Coronary artery (tissue), 2 donors: ENCODE data around the gene NIPAL3.

Experiments
- DNase-seq: peaks from one replicate; pipeline ENCODE4 v3.0.0-alpha.2; 2017; ENCODE audit warnings: low spot score
- H3K27ac ChIP-seq, 2 donors: fragments of 200-600 bp; sonication (generic); one replicate each; pipeline ENCODE4 v1.5.1; 2016 to 2019
- H3K4me3 ChIP-seq: fragments of 200-600 bp; sonication (generic); 2 replicates; pipeline ENCODE4 v1.5.1; 2016; ENCODE audit warnings: mild to moderate bottlenecking, moderate library complexity
- TF ChIP-seq, protein P1 (sequence below): fragments of 200-600 bp; sonication (generic); IDR thresholded peaks from one replicate; pipeline ENCODE4 v1.5.1; 2019; ENCODE audit warnings: antibody characterized with exemption

The NIPAL3 gene

DNA sequence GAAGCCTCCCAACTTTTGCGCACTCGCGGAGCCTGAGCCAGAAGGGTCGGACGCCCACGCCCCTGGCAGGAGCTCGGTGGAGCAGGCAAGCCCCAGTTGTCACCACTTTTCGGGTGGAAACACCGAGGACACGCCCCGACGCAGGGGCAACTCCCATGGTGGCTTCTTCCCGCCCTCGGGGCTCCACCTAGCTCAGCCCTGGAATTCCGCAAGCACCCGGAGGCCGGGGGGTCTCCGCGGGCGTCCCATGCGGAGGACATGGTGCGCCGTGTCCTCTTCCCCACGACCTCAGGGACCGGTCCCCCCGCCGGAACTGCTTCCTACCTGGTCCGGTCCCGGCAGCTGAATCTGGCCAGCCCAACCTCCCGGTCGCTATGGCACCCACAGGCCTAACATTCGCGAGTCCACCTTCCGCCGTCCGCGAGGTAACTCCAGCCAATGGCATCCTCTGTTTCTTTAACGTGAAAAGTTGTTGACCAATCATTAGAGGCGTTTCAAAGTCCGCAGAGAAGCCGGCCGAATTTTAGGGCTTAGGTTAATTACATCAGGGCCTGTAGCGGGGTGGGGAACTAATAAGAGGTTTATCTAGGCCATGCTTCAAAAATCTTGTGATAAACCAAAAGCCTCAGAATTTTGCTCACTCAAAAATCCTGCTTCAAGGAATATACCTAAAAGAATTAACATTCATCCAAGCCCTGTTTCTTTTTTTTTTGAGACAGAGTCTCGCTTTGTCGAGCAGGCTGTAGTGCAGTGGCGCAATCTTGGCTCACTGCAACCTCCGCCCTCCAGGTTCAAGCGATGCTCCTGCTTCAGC lies 2.0 kb upstream of the NIPAL3 start, which contains the start of gene STPG1:
Gene STPG1 (minus strand): TSS at position 433 of the 814 bp plus-strand sequence. CDS start 12,394 bp downstream, outside the sequence.
- DNase-seq, result peak; percentile 85
- Histone ChIP-seq H3K27ac (peak within 1 kb of the TSS; percentile 26 to 69), H3K4me3 (peak within 1 kb of the TSS; percentile 91)
- TF ChIP-seq, protein P1, sequence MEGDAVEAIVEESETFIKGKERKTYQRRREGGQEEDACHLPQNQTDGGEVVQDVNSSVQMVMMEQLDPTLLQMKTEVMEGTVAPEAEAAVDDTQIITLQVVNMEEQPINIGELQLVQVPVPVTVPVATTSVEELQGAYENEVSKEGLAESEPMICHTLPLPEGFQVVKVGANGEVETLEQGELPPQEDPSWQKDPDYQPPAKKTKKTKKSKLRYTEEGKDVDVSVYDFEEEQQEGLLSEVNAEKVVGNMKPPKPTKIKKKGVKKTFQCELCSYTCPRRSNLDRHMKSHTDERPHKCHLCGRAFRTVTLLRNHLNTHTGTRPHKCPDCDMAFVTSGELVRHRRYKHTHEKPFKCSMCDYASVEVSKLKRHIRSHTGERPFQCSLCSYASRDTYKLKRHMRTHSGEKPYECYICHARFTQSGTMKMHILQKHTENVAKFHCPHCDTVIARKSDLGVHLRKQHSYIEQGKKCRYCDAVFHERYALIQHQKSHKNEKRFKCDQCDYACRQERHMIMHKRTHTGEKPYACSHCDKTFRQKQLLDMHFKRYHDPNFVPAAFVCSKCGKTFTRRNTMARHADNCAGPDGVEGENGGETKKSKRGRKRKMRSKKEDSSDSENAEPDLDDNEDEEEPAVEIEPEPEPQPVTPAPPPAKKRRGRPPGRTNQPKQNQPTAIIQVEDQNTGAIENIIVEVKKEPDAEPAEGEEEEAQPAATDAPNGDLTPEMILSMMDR, result no peak

- DNase-seq, result no peak
- TF ChIP-seq, protein P1, result no peak
- Histone ChIP-seq H3K27ac (no peak overlapping the region), H3K4me3 (peak overlapping the region; percentile 75)
Observed at GRCh38 chr1:24414775-24415333, 748 bp upstream of the NIPAL3 start.

DNA sequence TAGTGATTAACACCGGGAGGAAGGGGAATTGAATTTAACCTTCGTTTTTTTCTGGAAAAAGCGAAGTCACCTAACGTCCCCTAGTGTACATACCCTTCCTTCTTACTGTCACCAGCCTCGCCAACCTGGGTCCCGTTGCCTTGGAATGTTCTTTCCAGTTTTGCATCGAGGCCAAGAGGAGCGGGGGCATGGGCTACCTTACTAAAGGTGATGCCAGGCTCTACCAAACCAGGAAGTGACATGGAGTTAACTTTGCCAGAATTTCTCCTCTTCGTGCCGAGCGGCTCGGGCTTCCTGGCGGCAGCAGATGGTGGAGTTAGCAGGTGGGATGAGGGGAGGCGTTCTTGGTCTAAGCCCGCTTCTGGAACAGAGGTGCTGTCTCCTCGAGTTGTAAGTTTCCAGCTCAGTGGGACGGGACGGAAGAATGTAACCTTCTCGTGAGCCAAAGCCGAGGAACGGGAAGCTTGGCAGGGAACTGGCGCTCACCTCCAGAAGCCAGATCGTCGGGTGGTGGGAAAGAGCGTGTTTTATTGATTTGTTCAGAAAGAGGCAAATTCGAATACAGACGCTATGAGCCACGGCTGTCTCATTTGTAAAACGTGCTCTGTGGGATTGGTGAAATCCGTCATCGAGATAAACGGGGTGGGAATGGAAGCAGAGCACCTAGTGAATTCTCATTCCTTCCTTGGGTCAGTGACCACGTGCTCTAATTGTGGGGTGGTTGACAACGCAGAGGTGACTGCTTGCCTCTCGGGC lies 486 bp downstream of the NIPAL3 start:
- no peak for DNase-seq
- Histone ChIP-seq H3K4me3 (peak overlapping the region; percentile 75), H3K27ac (no peak overlapping the region)
- TF ChIP-seq, protein P1, result no peak

DNA sequence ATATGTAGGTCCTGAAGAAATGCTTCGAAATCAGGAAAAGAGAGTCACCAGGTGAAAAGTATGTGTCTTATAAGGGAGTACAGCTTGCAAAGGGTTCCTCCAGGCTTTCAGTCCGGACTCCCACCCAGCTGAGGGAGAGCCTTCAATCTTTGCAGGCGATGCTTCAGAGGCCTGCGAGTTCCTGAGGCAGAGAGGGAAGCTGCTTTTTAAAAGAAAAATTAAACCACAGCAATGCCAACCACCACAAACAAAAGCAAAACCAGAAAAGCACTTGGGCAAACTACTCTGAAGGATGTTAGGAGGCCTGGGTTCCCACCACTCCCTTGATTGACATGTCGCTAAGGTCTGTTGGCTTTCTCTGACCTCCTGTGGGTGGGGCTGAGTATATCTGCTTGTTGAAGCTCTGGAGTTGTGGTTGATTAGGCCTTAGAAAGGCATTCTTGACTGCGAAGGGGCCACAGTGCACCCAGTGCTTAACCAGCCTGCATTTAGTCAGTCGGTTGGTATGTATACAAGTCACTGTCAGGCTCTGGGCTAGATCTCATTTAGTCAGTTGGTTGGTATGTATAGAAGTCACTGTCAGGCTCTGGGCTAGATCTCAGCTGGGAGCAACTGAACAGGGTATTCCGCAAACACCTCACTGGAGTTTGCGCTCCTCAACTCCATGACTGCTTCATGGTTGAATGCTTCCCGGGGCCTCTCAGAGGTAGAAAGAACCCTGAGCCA lies 1.2 kb downstream of the NIPAL3 start:
- Histone ChIP-seq H3K4me3 (peak overlapping the region; percentile 75), H3K27ac (no peak overlapping the region)
- DNase-seq, result no peak

GRCh38 chr1:24417681-24418080 lies 2.1 kb downstream of the NIPAL3 start:
- TF ChIP-seq, protein P1, result no peak
- Histone ChIP-seq H3K27ac (no peak overlapping the region), H3K4me3 (no peak overlapping the region)
- DNase-seq, result no peak

More for the DNA sequence above, 1.2 kb downstream of the NIPAL3 start:
- TF ChIP-seq, protein P1, result no peak

DNA sequence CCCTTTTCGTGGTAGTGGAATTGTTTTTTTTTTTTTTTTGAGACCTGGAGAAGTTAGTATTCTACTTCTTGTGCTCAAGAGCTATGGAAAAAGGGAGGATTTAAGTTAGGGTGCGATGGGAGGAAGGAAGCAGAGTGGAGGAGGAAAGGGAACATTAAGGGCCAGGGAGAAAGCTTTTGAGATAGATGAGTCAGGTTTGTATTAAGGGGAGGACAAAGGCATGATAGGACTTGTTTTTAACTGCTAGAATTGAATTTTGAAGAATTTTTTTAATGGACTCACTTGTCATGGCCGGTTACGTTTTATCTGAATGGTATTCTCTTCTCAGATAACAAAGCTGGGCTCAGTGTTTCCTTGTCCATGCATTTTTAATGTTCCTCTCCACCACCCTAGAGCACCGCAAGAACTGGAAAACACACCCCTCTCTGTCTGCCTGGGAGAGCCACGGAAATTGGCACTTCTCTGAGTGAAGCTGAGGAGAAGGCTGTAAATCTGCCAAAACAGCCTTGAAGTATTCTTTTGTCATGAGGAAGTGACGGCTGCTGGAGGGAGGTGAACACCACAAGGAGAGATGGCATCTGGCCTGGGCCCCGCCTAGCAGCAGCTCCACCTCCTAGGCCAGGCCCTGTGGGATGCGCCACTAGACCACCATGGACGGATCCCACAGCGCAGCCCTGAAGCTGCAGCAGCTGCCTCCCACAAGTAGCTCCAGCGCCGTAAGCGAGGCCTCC lies 3.5 kb downstream of the NIPAL3 start:
- TF ChIP-seq, protein P1, result no peak
- Histone ChIP-seq H3K4me3 (no peak overlapping the region), H3K27ac (no peak overlapping the region)
- no peak for DNase-seq
